22Rv1 (cell line): ENCODE results near the gene ERVW-1.
A peak's percentile ranks its signal among the peaks of the same experiment; 100 is the strongest.
"Not testable (repeated sequence)": the region's sequence is repeated elsewhere in the genome, so short reads cannot be mapped to it uniquely, and the experiment has no call there.

Experiments used
- H3K27ac ChIP-seq: fragments of 450-650 bp; 2 replicates; pipeline ENCODE4 v1.5.1; 2017
- CTCF ChIP-seq: fragments of 450-650 bp; IDR thresholded peaks from 2 replicates; pipeline ENCODE4 v1.5.1; 2017; ENCODE audit warnings: mild to moderate bottlenecking
- ZFX ChIP-seq: fragments of 450-650 bp; IDR thresholded peaks from 2 replicates; pipeline ENCODE4 v1.6.1; 2017; ENCODE audit warnings: antibody characterized with exemption, borderline replicate concordance

ERVW-1 gene

GRCh38 chr7:92448205-92448747 is 29.5 kb downstream of the ERVW-1 start:
- TF ChIP-seq ZFX (no peak), CTCF (peak; percentile 72)
- peak overlapping the region; percentile 96 for H3K27ac ChIP-seq

DNA sequence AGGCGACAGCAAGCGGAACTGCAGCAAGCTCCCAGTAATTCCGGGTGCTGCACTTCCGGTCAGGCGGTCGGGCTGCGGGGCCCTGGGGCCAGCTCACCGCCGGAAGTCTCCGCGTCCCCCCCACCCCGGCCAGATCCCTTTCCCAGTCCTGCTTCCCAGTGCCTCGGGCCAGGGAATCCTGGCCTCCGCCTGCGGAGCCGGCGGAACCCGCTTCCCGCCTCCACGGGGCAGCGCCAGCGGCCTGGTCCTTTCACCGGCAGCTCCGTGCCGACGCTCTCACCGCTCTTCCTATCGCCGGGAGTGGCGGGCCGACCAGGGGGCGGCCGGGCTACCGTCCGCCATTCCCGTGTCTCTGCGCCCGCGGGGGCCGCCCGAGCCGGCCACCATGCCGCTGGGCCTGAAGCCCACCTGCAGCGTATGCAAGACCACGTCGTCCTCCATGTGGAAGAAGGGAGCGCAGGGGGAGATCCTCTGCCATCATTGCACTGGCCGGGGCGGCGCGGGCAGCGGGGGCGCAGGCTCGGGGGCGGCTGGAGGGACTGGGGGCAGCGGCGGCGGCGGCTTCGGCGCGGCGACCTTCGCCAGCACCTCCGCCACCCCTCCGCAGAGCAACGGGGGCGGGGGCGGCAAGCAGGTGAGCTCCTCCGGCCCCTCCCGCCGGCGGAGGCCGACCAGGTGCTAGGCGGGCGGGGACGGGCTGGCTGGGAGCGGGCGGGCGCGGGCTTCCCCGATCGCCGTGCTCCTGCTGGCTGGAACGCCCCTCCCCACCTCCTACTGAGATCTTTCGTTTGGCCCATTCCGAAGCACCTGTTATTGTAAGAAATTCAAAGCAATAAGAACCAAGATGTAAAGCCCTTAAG is 30.2 kb downstream of the ERVW-1 start, which contains the start of gene GATAD1:
GATAD1 (plus strand) TSS at position 138 of the 860 bp plus-strand sequence; CDS start at position 386, 248 bp downstream.
- no peak for TF ChIP-seq ZFX
- TF ChIP-seq CTCF, result peak; percentile 35

DNA sequence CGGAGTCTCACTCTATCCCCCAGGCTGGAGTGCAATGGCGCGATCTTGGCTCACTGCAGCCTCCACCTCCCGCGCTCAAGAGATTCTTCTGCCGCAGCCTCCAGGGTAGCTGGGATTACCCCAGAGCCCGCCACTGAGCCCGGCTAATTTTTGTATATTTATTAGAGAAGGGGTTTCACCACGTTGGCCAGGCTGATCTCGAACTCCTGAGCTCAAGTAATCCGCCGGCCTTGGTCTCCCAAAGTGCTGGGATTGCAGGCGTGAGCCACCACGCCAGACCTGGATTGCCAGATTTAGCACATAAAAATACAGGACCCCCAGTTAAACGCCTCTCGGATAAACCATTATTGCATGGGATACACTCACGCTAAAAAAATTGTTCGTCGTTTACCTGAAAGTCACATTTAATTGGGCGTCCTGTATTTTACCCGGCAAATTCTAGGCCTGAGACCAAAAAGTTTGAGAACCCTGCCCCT is 30.8 kb downstream of the ERVW-1 start:
- peak overlapping the region; percentile 96 for H3K27ac ChIP-seq
- TF ChIP-seq CTCF (peak; percentile 93; the same call in 1 of the 2 replicates), ZFX (no peak)

More for the DNA sequence above, 30.2 kb downstream of the ERVW-1 start, which contains the start of gene GATAD1:
- peak within 1 kb of the TSS; percentile 96 for H3K27ac ChIP-seq

DNA sequence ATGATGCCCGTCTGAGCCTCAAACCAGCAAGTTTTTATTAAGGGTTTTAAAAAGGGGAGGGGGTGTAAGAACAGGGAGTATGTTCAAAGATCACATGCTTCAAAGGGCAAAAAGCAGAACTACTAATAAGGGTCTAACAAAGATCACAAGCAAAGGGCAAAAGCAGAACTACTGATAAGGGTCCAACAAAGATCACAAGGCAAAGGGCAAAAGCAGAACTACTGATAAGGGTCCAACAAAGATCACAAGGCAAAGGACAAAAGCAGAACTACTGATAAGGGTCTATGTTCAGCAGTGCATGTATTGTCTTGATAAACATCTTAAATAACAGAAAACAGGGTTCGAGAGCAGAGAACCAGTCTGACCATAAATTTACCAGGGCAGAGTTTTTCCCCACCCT is 35.0 kb downstream of the ERVW-1 start:
- H3K27ac ChIP-seq, result not testable (repeated sequence)

GRCh38 chr7:92437956-92438491 is 39.7 kb downstream of the ERVW-1 start:
- TF ChIP-seq CTCF, result no peak
- H3K27ac ChIP-seq, result no peak overlapping the region

GRCh38 chr7:92436612-92437445 is 40.9 kb downstream of the ERVW-1 start:
- TF ChIP-seq CTCF (no peak), ZFX (no peak)
- H3K27ac ChIP-seq, result no peak overlapping the region

- TF ChIP-seq ZFX (no peak), CTCF (no peak)
- no peak overlapping the region for H3K27ac ChIP-seq
Observed at GRCh38 chr7:92435542-92435941, 42.2 kb downstream of the ERVW-1 start.
